Measurements from ENCODE around the gene KIF4B.
"Not testable (repeated sequence)": the region's sequence is repeated elsewhere in the genome, so short reads cannot be mapped to it uniquely, and the experiment has no call there.

Gene KIF4B

DNA sequence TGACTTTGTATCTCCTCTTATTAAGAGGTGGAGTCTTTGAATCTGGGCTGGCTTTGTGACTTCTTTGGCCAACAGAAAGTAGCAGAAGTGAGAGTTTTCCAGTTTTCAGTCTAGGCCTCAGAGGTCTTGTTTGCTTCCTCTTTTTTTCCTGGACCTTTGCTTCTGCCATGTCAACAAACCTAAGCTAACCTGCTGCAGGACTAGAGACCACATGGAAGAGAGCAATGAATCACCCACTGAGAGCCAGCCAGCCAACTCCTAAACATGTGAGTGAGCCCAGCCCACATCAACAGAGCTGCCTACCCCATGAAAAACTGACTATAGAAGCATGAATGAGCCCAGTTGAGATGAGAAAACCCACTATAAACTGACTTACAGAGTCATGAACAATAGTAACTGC lies 42.8 kb upstream of the KIF4B start:
- TF ChIP-seq, protein P1, sequence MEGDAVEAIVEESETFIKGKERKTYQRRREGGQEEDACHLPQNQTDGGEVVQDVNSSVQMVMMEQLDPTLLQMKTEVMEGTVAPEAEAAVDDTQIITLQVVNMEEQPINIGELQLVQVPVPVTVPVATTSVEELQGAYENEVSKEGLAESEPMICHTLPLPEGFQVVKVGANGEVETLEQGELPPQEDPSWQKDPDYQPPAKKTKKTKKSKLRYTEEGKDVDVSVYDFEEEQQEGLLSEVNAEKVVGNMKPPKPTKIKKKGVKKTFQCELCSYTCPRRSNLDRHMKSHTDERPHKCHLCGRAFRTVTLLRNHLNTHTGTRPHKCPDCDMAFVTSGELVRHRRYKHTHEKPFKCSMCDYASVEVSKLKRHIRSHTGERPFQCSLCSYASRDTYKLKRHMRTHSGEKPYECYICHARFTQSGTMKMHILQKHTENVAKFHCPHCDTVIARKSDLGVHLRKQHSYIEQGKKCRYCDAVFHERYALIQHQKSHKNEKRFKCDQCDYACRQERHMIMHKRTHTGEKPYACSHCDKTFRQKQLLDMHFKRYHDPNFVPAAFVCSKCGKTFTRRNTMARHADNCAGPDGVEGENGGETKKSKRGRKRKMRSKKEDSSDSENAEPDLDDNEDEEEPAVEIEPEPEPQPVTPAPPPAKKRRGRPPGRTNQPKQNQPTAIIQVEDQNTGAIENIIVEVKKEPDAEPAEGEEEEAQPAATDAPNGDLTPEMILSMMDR (IDR thresholded peaks at IDR 0.05; ENCODE audit: low read depth, low read length, missing control alignments): no peak
- no peak for DNase-seq (ENCODE audit: extremely low read depth, low read depth)
- H3K4me3 ChIP-seq (replicated peaks; ENCODE audit: low read depth, low read length): no peak overlapping the region

DNA sequence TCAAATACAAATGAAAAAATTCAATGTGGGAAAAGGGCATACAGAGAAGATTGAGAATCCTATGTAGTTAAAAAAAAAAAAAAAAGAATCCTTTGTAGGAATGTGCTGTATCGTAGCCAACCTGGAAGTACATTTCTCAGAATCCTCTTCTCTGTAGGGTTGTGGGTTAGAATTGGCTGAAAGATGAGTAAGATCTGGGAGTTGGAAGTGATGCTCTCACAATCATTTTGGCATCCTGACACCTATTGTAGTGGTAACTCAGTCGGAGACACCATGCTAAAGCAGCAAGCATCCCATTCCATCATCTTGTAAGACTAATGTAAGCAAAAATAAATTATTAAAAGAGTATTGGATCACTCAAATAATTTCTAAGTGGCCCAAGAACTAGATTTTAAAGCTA lies 42.1 kb upstream of the KIF4B start:
- DNase-seq (ENCODE audit: extremely low read depth, low read depth): no peak
- TF ChIP-seq, protein P1 (IDR thresholded peaks at IDR 0.05; ENCODE audit: low read depth, low read length, missing control alignments): no peak
- H3K4me3 ChIP-seq (replicated peaks; ENCODE audit: low read depth, low read length): no peak overlapping the region

DNA sequence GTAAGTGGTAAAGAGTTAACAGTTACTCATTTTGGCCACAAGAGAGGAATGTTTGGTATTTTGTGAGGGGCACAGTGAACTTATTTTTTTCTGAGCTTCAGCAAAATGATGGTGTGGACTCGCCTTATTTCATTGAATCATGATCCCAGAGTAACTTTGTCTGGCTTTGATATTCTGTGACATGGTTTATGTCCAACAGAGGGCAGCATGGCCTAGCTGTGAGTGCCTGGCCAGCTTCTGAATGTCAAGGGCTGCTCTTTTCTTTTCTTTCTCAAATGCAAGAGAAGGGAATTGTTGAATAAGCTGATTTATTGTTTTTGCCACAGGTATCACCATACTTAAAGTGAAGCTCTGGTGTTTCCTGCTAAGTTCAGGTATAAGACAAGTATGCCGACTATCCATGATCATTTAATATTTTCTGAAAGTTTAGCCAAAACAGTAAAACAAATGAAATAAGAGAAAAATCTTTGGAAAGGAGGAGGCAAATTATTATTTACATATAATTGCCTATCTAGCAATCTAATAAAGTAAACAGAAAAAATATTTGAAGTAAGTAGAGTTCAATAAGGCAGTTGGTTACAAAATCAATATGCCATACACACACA lies 41.0 kb upstream of the KIF4B start:
- H3K4me3 ChIP-seq (replicated peaks; ENCODE audit: low read depth, low read length): no peak overlapping the region
- DNase-seq (ENCODE audit: extremely low read depth, low read depth): peak; percentile 24
- TF ChIP-seq, protein P1 (IDR thresholded peaks at IDR 0.05; ENCODE audit: low read depth, low read length, missing control alignments): peak; percentile 73

DNA sequence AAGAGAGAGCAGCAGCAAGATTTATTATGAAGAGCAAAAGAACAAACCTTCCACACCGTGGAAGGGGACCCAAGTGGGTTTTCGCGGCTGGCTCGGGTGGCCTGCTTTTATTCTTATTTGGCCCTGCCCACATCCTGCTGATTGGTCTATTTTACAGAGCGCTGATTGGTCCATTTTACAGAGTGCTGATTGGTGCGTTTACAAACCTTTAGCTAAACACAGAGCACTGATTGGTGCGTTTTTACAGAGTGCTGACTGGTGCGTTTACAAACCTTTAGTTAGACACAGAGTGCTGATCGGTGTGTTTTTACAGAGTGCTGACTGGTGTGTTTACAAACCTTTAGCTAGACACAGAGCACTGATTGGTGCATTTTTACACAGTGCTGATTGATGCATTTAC lies 37.5 kb upstream of the KIF4B start:
- DNase-seq (ENCODE audit: extremely low read depth, low read depth); H3K4me3 ChIP-seq (replicated peaks; ENCODE audit: low read depth, low read length): not testable (repeated sequence)

DNA sequence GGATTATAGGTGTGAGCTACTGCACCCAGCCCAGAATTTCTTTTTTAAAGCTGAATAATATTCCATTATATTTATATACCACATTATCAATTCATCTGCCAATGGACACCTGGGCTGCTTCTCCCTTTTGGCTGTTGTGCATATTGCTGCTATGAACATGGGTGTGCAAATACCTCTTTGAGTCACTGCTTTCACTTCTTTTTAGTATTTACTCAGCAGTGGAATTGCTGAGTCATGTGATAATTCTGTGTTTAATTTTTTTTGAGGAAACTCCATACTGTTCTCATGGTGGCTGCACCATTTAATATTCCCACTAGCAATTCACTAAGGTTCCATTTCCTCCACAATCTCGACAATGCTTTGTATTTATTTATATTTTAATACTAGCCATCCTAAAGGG lies 36.1 kb upstream of the KIF4B start:
- no peak overlapping the region for H3K4me3 ChIP-seq (replicated peaks; ENCODE audit: low read depth, low read length)
- DNase-seq (ENCODE audit: extremely low read depth, low read depth): no peak
- TF ChIP-seq, protein P1 (IDR thresholded peaks at IDR 0.05; ENCODE audit: low read depth, low read length, missing control alignments): no peak

DNA sequence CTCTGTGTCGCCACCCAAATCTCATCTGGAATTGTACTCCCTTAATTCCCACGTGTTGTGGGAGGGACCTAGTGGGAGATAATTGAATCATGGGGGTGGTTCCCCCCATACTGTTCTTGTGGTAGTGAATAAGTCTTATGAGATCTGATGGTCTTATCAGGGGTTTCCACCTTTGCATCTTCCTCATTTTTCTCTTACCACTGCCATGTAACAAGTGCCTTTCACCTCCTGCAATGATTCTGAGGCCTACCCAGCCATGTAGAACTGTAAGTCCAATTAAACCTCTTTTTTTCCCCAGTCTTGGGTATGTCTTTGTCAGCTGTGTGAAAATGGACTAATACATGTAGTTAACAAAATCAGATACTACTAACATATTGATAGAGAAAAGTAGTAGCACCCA lies 35.3 kb upstream of the KIF4B start:
- H3K4me3 ChIP-seq (replicated peaks; ENCODE audit: low read depth, low read length); DNase-seq (ENCODE audit: extremely low read depth, low read depth): not testable (repeated sequence)

DNA sequence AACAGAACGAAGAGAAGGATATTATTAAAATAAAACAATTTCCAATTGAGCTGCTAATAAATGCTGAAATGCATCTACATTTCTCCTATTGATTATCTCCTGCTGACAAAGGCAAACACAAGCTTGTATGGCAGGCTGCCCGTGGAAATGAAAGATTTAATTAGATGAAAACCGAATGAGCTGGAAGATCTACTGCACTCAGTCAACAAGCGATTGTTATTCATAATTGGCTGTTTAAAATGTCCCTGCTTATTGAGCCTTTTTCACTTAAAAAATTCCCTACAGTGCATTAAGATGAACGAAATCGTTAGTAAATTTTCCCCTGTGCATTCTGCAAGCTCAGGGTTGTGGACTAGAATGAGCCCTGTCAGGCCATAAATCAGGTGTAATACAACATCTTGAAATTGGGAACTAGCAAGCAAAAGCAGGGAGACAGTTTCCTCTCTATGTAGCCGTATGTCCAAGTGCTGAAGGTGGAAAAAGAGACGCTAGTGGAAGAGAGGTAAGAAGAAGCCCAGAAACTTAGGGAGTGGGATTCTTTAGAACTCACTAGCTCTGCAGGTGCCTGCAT lies 28.5 kb upstream of the KIF4B start:
- DNase-seq (ENCODE audit: extremely low read depth, low read depth): no peak
- H3K4me3 ChIP-seq (replicated peaks; ENCODE audit: low read depth, low read length): no peak overlapping the region
- TF ChIP-seq, protein P1 (IDR thresholded peaks at IDR 0.05; ENCODE audit: low read depth, low read length, missing control alignments): no peak

DNA sequence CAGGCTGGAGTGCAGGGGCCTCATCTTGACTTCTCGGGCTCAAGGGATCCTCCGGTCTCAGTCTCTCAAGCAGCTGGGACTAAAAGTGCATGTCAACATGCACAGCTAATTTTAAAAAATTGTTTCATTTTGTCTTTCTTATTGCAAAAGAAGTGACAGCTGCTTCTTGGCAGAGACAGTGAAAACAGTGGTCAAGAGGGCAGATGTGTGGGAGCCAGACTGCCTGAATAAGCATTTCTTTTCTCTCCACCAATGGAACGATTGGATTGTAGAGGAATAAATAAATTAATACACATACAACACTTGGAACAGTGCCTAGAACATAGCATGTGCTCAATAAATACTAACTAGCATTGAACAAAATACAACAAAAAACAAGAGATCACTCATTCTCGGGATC lies 27.4 kb upstream of the KIF4B start:
- H3K4me3 ChIP-seq (replicated peaks; ENCODE audit: low read depth, low read length): no peak overlapping the region
- TF ChIP-seq, protein P1 (IDR thresholded peaks at IDR 0.05; ENCODE audit: low read depth, low read length, missing control alignments): no peak
- DNase-seq (ENCODE audit: extremely low read depth, low read depth): no peak
